H9 (cell line): Measurements from ENCODE around the gene MYD88. TPM values are rescaled to one million over a fixed set of nuclear protein-coding genes. Genes with fewer than 3 reads are reported as not detected.
A peak's percentile ranks its signal among the peaks of the same experiment; 100 is the strongest.

Source experiments
- DNase-seq: peaks from one replicate; pipeline ENCODE4 v3.0.0-alpha.2; 2017
- H2AFZ ChIP-seq: one replicate; pipeline ENCODE4 v1.6.1; 2013; ENCODE audit warnings: mild to moderate bottlenecking, low read length, control low read depth, moderate library complexity
- H2AK5ac ChIP-seq: 2 replicates; pipeline ENCODE4 v1.6.1; 2013; ENCODE audit warnings: low read length, control low read depth, mixed read lengths; ENCODE audit not compliant: insufficient read length
- H2BK120ac ChIP-seq: one replicate; pipeline ENCODE4 v1.6.1; 2013; ENCODE audit warnings: low read depth, mild to moderate bottlenecking, low read length, control low read depth, inconsistent platforms; ENCODE audit not compliant: poor library complexity, severe bottlenecking
- H2BK12ac ChIP-seq: 2 replicates; pipeline ENCODE4 v1.6.1; 2013; ENCODE audit warnings: low read length, control low read depth, mixed read lengths, low read depth; ENCODE audit not compliant: insufficient read length
- H2BK15ac ChIP-seq: 2 replicates; pipeline ENCODE4 v1.6.1; 2013; ENCODE audit warnings: low read depth, low read length, control low read depth
- H2BK20ac ChIP-seq: one replicate; pipeline ENCODE4 v1.6.1; 2013; ENCODE audit warnings: low read depth, mild to moderate bottlenecking, low read length, control low read depth, inconsistent platforms; ENCODE audit not compliant: poor library complexity, severe bottlenecking
- H2BK5ac ChIP-seq: 2 replicates; pipeline ENCODE4 v1.6.1; 2013; ENCODE audit warnings: low read length, control low read depth, mixed read lengths; ENCODE audit not compliant: insufficient read length
- H3K14ac ChIP-seq: 2 replicates; pipeline ENCODE4 v1.6.1; 2013; ENCODE audit warnings: low read length, control low read depth; ENCODE audit not compliant: insufficient read depth
- H3K18ac ChIP-seq: 2 replicates; pipeline ENCODE4 v1.6.1; 2013; ENCODE audit warnings: low read depth, mild to moderate bottlenecking, mixed read lengths, low read length, control low read depth; ENCODE audit not compliant: insufficient read length
- H3K23ac ChIP-seq: 2 replicates; pipeline ENCODE4 v1.6.1; 2013; ENCODE audit warnings: low read length, control low read depth, mixed read lengths, low read depth; ENCODE audit not compliant: insufficient read length
- H3K23me2 ChIP-seq: 2 replicates; pipeline ENCODE4 v1.6.1; 2013; ENCODE audit warnings: low read depth, mild to moderate bottlenecking, mixed read lengths, low read length, control low read depth; ENCODE audit not compliant: insufficient read length, poor library complexity, severe bottlenecking
- H3K27ac ChIP-seq: 2 replicates; pipeline ENCODE4 v1.5.1; 2013; ENCODE audit warnings: low read length, control low read depth, mixed read lengths, low read depth; ENCODE audit not compliant: insufficient read length
- H3K27me3 ChIP-seq: 2 replicates; pipeline ENCODE4 v1.6.1; 2013; ENCODE audit warnings: low read length, control low read depth, inconsistent platforms; ENCODE audit not compliant: insufficient read depth
- H3K4ac ChIP-seq: 2 replicates; pipeline ENCODE4 v1.6.1; 2013; ENCODE audit warnings: low read depth, mild to moderate bottlenecking, control low read depth, inconsistent platforms, low read length, moderate library complexity
- H3K4me1 ChIP-seq: 2 replicates; pipeline ENCODE4 v1.6.1; 2013; ENCODE audit warnings: low read length, control low read depth, inconsistent platforms; ENCODE audit not compliant: insufficient read depth
- H3K4me2 ChIP-seq: 2 replicates; pipeline ENCODE4 v1.6.1; 2013; ENCODE audit warnings: low read length, control low read depth, mixed read lengths; ENCODE audit not compliant: insufficient read length, insufficient read depth
- H3K56ac ChIP-seq: 2 replicates; pipeline ENCODE4 v1.6.1; 2013; ENCODE audit warnings: low read depth, mild to moderate bottlenecking, mixed read lengths, low read length, control low read depth; ENCODE audit not compliant: insufficient read length
- H3K79me1 ChIP-seq: 2 replicates; pipeline ENCODE4 v1.6.1; 2013; ENCODE audit warnings: low read depth, mild to moderate bottlenecking, moderate library complexity, low read length, control low read depth, inconsistent platforms; ENCODE audit not compliant: insufficient read depth, poor library complexity, severe bottlenecking
- H3K79me2 ChIP-seq: 2 replicates; pipeline ENCODE4 v1.6.1; 2013; ENCODE audit warnings: low read length, control low read depth, inconsistent platforms; ENCODE audit not compliant: insufficient read depth
- H3K9ac ChIP-seq: 2 replicates; pipeline ENCODE4 v1.6.1; 2013; ENCODE audit warnings: low read length, control low read depth, mixed read lengths; ENCODE audit not compliant: insufficient read length; ENCODE audit errors: extremely low read depth
- H3K9me3 ChIP-seq: one replicate; pipeline ENCODE4 v1.6.1; 2013; ENCODE audit warnings: low read depth, low read length, inconsistent platforms; ENCODE audit not compliant: control insufficient read depth
- H3T11ph ChIP-seq: one replicate; pipeline ENCODE4 v1.6.1; 2013; ENCODE audit warnings: mild to moderate bottlenecking, low read length, control low read depth, inconsistent platforms
- H4K20me1 ChIP-seq: one replicate; pipeline ENCODE4 v1.6.1; 2013; ENCODE audit not compliant: control insufficient read depth, insufficient read length, insufficient read depth
- H4K5ac ChIP-seq: 2 replicates; pipeline ENCODE4 v1.6.1; 2013; ENCODE audit warnings: low read depth, mild to moderate bottlenecking, mixed read lengths, low read length, control low read depth; ENCODE audit not compliant: insufficient read length
- H4K8ac ChIP-seq: replicated peaks from 2 replicates; pipeline ENCODE4 v1.6.1; 2013; ENCODE audit warnings: low read length, control low read depth, mixed read lengths, low read depth; ENCODE audit not compliant: insufficient read length
- H4K91ac ChIP-seq: 2 replicates; pipeline ENCODE4 v1.6.1; 2013; ENCODE audit warnings: low read depth, mild to moderate bottlenecking, moderate library complexity, mixed read lengths, low read length, control low read depth; ENCODE audit not compliant: insufficient read length
- H3K27ac Mint-ChIP-seq, 3 experiments: 2 replicates in 2 of 3; 3 replicates in 1 of 3; pipeline ENCODE4 v1.8.0; 2020 to 2021; ENCODE audit warnings: mixed read lengths in 3 of 3, mild to moderate bottlenecking in 1 of 3, moderate library complexity in 1 of 3
- H3K27me3 Mint-ChIP-seq: 2 replicates; pipeline ENCODE4 v1.8.0; 2021; ENCODE audit warnings: low read depth, mild to moderate bottlenecking, moderate library complexity, mixed read lengths
- H3K36me3 Mint-ChIP-seq, 3 experiments: 2 replicates in 2 of 3; 3 replicates in 1 of 3; pipeline ENCODE4 v1.8.0; 2020 to 2021; ENCODE audit warnings: low read depth in 3 of 3, mixed read lengths in 3 of 3; ENCODE audit not compliant: insufficient read depth in 1 of 3
- H3K4me1 Mint-ChIP-seq, 2 experiments: 2 replicates each; pipeline ENCODE4 v1.8.0; 2020; ENCODE audit warnings: mixed read lengths in 2 of 2
- H3K4me3 Mint-ChIP-seq, 2 experiments: 2 replicates in 1 of 2; 3 replicates in 1 of 2; pipeline ENCODE4 v1.8.0; 2020 to 2021; ENCODE audit warnings: mild to moderate bottlenecking in 2 of 2, mixed read lengths in 2 of 2, moderate library complexity in 1 of 2
- H3K9me3 Mint-ChIP-seq, 2 experiments: 2 replicates in 1 of 2; 3 replicates in 1 of 2; pipeline ENCODE4 v1.8.0; 2020; ENCODE audit warnings: mild to moderate bottlenecking in 2 of 2, mixed read lengths in 2 of 2, moderate library complexity in 1 of 2
- WGBS: extraction: QIAGEN DNeasy Blood & Tissue Kit; methylation state at CpG from one replicate; pipeline ENCODE4 v1.1.7; 2013; ENCODE audit warnings: missing lambda C conversion rate, low lambda C conversion rate, mixed read lengths; ENCODE audit not compliant: insufficient read length; ENCODE audit errors: extremely low coverage; 5-methylcytosine and 5-hydroxymethylcytosine counted together
- total RNA-seq: library from RNA; stranded (reverse); gene quantifications from 2 replicates; pipeline ENCODE4 v1.2.1, GENCODE V29; 2021
- TF ChIP-seq, protein P1 (sequence below): fragments of 200-600 bp; sonication (generic); conservative IDR thresholded peaks from 3 replicates; pipeline ENCODE4 v1.8.0; 2021; ENCODE audit warnings: antibody characterized with exemption, mild to moderate bottlenecking

MYD88 gene
- total RNA-seq, 1 experiment from 2014 or later: 33.4 TPM

DNA sequence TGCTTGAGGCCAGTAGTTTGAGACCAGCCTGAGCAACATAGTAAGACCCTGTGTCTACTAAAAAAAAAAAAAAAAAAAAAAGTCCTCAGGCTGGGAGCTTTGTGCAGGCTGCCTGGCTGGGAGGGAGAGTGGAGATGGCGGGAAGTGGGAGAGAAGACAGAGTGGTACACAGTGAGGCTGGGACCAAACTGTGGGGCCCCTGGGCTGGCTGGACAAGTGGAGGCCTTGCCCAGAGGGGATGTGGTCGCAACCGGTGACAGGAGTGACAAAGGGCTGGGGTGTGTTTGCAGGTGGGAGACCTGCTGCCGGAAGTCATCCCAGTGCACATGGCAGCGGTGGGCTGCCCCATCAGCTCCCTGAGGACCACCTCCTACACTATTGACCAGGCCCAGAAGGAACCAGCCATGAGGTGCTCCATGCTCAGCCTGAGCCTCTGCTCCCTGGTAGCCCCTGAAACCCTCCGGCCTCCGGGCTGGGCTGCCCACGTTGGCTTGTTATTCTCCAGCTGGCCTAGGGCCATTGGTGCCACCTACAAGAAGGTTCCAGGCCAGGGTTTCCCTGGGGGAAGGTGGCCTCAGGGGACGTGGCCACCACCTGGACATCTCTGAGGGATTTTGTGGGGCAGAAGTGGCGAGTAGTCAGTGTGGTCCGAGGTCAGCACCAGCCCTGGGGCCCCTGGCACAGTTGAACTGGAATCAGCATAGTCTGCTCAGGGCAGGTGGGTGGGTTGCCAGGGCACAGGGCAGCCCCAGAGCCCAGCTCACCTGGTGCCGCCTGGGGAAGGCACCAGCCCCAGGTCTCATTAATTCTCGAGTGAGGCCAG is 24.2 kb upstream of the MYD88 start:
- H3K23me2 ChIP-seq: no peaks in the 10 kb centered on the region
- no peak overlapping the region for H3K56ac ChIP-seq
- H2BK120ac ChIP-seq: no peak overlapping the region
- no peaks in the 10 kb centered on the region for H3K4me1 ChIP-seq
- no peak overlapping the region for H3K4ac ChIP-seq
- Mint-ChIP-seq H3K27me3 (peaks cover 17% of the 10 kb centered on the region), H3K9me3 (no peaks in the 10 kb centered on the region; a peak in 1 of 5 replicates), H3K27ac (no peak overlapping the region), H3K4me1 (peaks cover 0 to 3% of the 10 kb centered on the region in 2 experiments; a peak in 1 of 4 replicates), H3K4me3 (no peak overlapping the region), H3K36me3 (peaks cover 0 to 16% (median 0%) of the 10 kb centered on the region in 3 experiments; a peak in 3 of 7 replicates)
- no peak overlapping the region for H3K23ac ChIP-seq
- H3K79me2 ChIP-seq: no peaks in the 10 kb centered on the region
- DNase-seq: peak; percentile 23
- no peak overlapping the region for H3T11ph ChIP-seq
- no peak overlapping the region for H2AK5ac ChIP-seq
- H3K79me1 ChIP-seq: no peaks in the 10 kb centered on the region
- no peak overlapping the region for H3K27ac ChIP-seq
- H3K18ac ChIP-seq: no peak overlapping the region
- H2BK12ac ChIP-seq: no peak overlapping the region
- H2BK20ac ChIP-seq: no peak overlapping the region
- H4K8ac ChIP-seq: no peak overlapping the region
- H3K9ac ChIP-seq: no peak overlapping the region
- TF ChIP-seq, protein P1, sequence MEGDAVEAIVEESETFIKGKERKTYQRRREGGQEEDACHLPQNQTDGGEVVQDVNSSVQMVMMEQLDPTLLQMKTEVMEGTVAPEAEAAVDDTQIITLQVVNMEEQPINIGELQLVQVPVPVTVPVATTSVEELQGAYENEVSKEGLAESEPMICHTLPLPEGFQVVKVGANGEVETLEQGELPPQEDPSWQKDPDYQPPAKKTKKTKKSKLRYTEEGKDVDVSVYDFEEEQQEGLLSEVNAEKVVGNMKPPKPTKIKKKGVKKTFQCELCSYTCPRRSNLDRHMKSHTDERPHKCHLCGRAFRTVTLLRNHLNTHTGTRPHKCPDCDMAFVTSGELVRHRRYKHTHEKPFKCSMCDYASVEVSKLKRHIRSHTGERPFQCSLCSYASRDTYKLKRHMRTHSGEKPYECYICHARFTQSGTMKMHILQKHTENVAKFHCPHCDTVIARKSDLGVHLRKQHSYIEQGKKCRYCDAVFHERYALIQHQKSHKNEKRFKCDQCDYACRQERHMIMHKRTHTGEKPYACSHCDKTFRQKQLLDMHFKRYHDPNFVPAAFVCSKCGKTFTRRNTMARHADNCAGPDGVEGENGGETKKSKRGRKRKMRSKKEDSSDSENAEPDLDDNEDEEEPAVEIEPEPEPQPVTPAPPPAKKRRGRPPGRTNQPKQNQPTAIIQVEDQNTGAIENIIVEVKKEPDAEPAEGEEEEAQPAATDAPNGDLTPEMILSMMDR: no peak
- H4K20me1 ChIP-seq: no peaks in the 10 kb centered on the region
- H2BK5ac ChIP-seq: no peak overlapping the region
- H2AFZ ChIP-seq: no peak overlapping the region
- H2BK15ac ChIP-seq: no peak overlapping the region
- H4K91ac ChIP-seq: no peak overlapping the region
- no peak overlapping the region for H3K14ac ChIP-seq
- H3K27me3 ChIP-seq: no peaks in the 10 kb centered on the region
- H3K9me3 ChIP-seq: no peaks in the 10 kb centered on the region
- H3K4me2 ChIP-seq: no peak overlapping the region
- H4K5ac ChIP-seq: no peak overlapping the region
- no CpG with 5 or more reads among the region's 13 CpGs for WGBS
